ENCODE results near the gene TTLL12.

DNA sequence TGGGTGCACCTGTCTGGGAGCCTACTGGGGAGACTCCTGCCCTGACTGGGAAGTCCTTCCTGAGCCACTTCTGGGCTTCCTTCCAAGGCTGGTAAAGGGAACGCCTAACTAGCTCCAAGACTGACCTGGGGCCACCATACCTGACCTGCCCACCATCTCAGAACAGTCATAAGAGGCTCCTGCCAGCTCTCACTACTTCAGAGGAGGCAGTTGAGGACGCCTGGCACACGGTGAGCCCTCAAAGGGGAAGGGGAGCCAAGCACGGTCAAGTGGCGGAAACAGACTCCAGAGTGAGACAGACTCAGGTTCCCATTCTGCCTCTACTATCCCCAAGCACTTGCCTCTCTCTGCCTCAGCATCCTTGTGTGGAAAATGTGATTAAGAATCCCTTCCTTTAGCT lies 51.4 kb downstream of the TTLL12 start:
- no peak for TF ChIP-seq EZH2 (IDR thresholded peaks at IDR 0.05; ENCODE audit: insufficient read depth, poor library complexity, severe bottlenecking)
- no peak for TF ChIP-seq EZH2phosphoT487 (IDR thresholded peaks at IDR 0.05; ENCODE audit: insufficient read depth, low read depth)
